Measurements from ENCODE around the gene IFITM2. TPM values are rescaled to one million over a fixed set of nuclear protein-coding genes. Genes with fewer than 3 reads are reported as not detected.
A peak's percentile ranks its signal among the peaks of the same experiment; 100 is the strongest.
"Not testable (repeated sequence)": the region's sequence is repeated elsewhere in the genome, so short reads cannot be mapped to it uniquely, and the experiment has no call there.

Gene IFITM2
- total and polyA plus RNA-seq, 2 of the 13 experiments (the other 11 are each of a cell fraction or from before 2014, with no cell fraction given), result 13.8 to 267 TPM

DNA sequence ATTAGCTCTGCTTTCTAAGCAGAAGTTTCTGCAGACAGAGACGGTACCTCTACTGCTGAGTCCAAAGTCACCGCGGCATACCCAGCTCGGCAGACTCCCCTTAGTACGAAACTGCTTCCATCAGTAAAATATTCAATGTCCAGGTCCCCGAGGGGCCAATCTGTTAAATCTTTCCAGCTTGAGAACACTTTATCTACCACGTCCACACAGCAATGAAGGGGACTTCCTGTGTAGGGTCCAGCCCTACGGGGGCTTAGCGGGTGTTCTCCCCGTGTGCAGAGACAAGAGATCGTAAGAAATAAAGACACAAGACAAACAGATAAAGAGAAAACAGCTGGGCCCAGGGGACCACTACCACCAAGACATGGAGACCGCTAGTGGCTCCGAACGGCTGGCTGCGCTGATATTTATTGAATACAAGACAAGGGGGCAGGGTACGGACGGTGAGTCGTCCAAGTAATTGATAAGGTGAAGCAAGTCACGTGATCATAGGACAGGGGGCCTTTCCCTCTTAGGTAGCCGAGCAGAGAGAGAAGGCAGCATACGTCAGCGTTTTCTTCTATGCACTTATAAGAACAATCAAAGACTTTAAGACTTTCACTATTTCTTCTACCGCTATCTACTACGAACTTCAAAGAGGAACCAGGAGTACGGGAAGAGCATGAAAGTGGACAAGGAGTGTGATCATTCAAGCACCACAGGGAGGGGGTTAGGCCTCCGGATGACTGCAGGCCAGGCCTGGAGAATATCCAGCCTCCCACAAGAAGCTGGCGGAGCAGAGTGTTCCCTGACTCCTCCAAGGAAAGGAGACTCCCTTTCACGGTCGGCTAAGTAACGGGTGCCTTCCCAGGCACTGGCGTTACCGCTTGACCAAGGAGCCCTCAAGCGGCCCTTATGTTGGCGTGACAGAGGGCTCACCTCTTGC, 17.2 kb downstream of the IFITM2 start:
- H3K27me3 ChIP-seq (ENCODE audit: control insufficient read depth in 1 of 2, insufficient read depth in 2 of 2, low read length in 2 of 2); H4K20me1 ChIP-seq (ENCODE audit: insufficient read depth, low read length); DNase-seq (ENCODE audit: low spot score); CTCF ChIA-PET (ENCODE audit: low intra/inter-chr PET ratio, low total read pairs); H3K36me3 ChIP-seq (replicated peaks in 1 of 2; ENCODE audit: control insufficient read depth in 1 of 2, insufficient read depth in 2 of 2, low read length in 2 of 2); intact Hi-C loops (cut with micrococcal nuclease; ENCODE audit: unreplicated experiment); H3K9me3 ChIP-seq (ENCODE audit: low read length); in situ Hi-C loops (cut with HindIII; ENCODE audit: extremely low pct_ligation_motif_present, low pct_unique_long_range_greater_than_20kb); H3K27ac ChIP-seq (ENCODE audit: extremely low read length, insufficient read depth, low read length); FAIRE-seq; BruUV-seq (replicated peaks); H3K79me2 ChIP-seq (ENCODE audit: insufficient read depth, low read length): not testable (repeated sequence)
- peak overlapping the region; percentile 7 to 50 (median 36); a peak in 5 of 6 replicates for H3K4me3 ChIP-seq (replicated peaks in 1 of 3; ENCODE audit: insufficient read depth in 1 of 3, low read depth in 2 of 3, low read length in 3 of 3)
- H3K4me2 ChIP-seq (ENCODE audit: low read depth, low read length), result peak overlapping the region; percentile 69
- POLR2A ChIA-PET, result interaction anchor here (0.7 to 6.1 kb wide), 4 partner anchors 12 to 40 kb away, joined by 3 to 85 read pairs (median 4); no protein-coding TSS in a partner anchor
- ATAC-seq, result peak; percentile 19; the same call in 1 of the 3 replicates
- H2AFZ ChIP-seq (ENCODE audit: low read length), result peak overlapping the region; percentile 1
- TF ChIP-seq, protein P1, sequence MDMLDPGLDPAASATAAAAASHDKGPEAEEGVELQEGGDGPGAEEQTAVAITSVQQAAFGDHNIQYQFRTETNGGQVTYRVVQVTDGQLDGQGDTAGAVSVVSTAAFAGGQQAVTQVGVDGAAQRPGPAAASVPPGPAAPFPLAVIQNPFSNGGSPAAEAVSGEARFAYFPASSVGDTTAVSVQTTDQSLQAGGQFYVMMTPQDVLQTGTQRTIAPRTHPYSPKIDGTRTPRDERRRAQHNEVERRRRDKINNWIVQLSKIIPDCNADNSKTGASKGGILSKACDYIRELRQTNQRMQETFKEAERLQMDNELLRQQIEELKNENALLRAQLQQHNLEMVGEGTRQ (IDR thresholded peaks at IDR 0.05; ENCODE audit: low read depth, low read length), result peak; percentile 73
- TF ChIP-seq, protein P1 (CRISPR knock-in tag; IDR thresholded peaks at IDR 0.05; ENCODE audit: borderline replicate concordance), result not testable (repeated sequence)
- peak; percentile 84 for TF ChIP-seq RAD51 (IDR thresholded peaks at IDR 0.05; ENCODE audit: borderline replicate concordance)
- TF ChIP-seq, protein P2, sequence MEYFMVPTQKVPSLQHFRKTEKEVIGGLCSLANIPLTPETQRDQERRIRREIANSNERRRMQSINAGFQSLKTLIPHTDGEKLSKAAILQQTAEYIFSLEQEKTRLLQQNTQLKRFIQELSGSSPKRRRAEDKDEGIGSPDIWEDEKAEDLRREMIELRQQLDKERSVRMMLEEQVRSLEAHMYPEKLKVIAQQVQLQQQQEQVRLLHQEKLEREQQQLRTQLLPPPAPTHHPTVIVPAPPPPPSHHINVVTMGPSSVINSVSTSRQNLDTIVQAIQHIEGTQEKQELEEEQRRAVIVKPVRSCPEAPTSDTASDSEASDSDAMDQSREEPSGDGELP (IDR thresholded peaks at IDR 0.05; ENCODE audit: borderline replicate concordance, low read depth), result peak; percentile 15; the same call in 1 of the 2 replicates
- H3K4me1 ChIP-seq (ENCODE audit: insufficient read depth, low read length), result peaks cover 63% of the 10 kb centered on the region
- peak overlapping the region; percentile 20; the same call in 1 of the 2 replicates for H3K9ac ChIP-seq (ENCODE audit: insufficient read depth, low read depth, low read length)
- 37% methylated on average over 26 of the region's 34 CpGs for WGBS (ENCODE audit: low lambda C conversion rate)

Measured in HepG2 (cell line).